Hepatocyte (in vitro differentiated cells): Measurements from ENCODE around the gene CACNA1F.

Source experiments
- EZH2 ChIP-seq: fragments of 200-600 bp; sonication (generic); IDR thresholded peaks from 2 replicates; pipeline ENCODE4 v1.6.1; 2016; ENCODE audit warnings: antibody characterized with exemption, mild to moderate bottlenecking, borderline replicate concordance
- TF ChIP-seq, protein P1 (sequence below): fragments of 200-600 bp; sonication (generic); IDR thresholded peaks from 2 replicates; pipeline ENCODE4 v1.5.1; 2016; ENCODE audit warnings: antibody characterized with exemption, mild to moderate bottlenecking; ENCODE audit not compliant: poor library complexity

- TF ChIP-seq, protein P1, sequence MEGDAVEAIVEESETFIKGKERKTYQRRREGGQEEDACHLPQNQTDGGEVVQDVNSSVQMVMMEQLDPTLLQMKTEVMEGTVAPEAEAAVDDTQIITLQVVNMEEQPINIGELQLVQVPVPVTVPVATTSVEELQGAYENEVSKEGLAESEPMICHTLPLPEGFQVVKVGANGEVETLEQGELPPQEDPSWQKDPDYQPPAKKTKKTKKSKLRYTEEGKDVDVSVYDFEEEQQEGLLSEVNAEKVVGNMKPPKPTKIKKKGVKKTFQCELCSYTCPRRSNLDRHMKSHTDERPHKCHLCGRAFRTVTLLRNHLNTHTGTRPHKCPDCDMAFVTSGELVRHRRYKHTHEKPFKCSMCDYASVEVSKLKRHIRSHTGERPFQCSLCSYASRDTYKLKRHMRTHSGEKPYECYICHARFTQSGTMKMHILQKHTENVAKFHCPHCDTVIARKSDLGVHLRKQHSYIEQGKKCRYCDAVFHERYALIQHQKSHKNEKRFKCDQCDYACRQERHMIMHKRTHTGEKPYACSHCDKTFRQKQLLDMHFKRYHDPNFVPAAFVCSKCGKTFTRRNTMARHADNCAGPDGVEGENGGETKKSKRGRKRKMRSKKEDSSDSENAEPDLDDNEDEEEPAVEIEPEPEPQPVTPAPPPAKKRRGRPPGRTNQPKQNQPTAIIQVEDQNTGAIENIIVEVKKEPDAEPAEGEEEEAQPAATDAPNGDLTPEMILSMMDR, result no peak
- no peak for TF ChIP-seq EZH2
Observed at GRCh38 chrX:49247916-49248811, 15.0 kb upstream of the CACNA1F start.
